Astrocyte (in vitro differentiated cells and primary cell): ENCODE measurements around the gene RND3.

Source experiments
- EZH2 ChIP-seq: IDR thresholded peaks from 2 replicates; pipeline ENCODE4 v1.6.1; 2012; ENCODE audit warnings: mild to moderate bottlenecking, low read length, inconsistent platforms; ENCODE audit not compliant: insufficient read depth
- TF ChIP-seq, protein P1 (sequence below): IDR thresholded peaks from 2 replicates; pipeline ENCODE4 v1.5.1; 2011; ENCODE audit warnings: low read depth, mild to moderate bottlenecking, inconsistent platforms, low read length, moderate library complexity; ENCODE audit not compliant: insufficient read depth

- TF ChIP-seq, protein P1, sequence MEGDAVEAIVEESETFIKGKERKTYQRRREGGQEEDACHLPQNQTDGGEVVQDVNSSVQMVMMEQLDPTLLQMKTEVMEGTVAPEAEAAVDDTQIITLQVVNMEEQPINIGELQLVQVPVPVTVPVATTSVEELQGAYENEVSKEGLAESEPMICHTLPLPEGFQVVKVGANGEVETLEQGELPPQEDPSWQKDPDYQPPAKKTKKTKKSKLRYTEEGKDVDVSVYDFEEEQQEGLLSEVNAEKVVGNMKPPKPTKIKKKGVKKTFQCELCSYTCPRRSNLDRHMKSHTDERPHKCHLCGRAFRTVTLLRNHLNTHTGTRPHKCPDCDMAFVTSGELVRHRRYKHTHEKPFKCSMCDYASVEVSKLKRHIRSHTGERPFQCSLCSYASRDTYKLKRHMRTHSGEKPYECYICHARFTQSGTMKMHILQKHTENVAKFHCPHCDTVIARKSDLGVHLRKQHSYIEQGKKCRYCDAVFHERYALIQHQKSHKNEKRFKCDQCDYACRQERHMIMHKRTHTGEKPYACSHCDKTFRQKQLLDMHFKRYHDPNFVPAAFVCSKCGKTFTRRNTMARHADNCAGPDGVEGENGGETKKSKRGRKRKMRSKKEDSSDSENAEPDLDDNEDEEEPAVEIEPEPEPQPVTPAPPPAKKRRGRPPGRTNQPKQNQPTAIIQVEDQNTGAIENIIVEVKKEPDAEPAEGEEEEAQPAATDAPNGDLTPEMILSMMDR: no peak
- TF ChIP-seq EZH2: no peak
These were observed 45.4 kb upstream of the RND3 start for GRCh38 chr2:150532879-150533278.
